Bronchial epithelial cell (primary cell): ENCODE results near the gene FBXW7. TPM values are rescaled to one million over a fixed set of nuclear protein-coding genes. Genes with fewer than 3 reads are reported as not detected.

Experiments
- DNase-seq: peaks from one replicate; pipeline ENCODE4 v3.0.0-alpha.2; 2010; ENCODE audit warnings: low read depth
- FAIRE-seq: peaks from 2 replicates; lab custom pipeline; 2011; peaks lifted over from hg19 to GRCh38; lab: Jason Lieb, UNC
- H3K27me3 ChIP-seq: 2 replicates; pipeline ENCODE4 v1.5.1; 2011; ENCODE audit warnings: low read length; ENCODE audit not compliant: control insufficient read depth, insufficient read depth
- H3K36me3 ChIP-seq: 2 replicates; pipeline ENCODE4 v1.5.1; 2011; ENCODE audit warnings: low read length; ENCODE audit not compliant: control insufficient read depth, insufficient read depth
- H3K4me3 ChIP-seq: 2 replicates; pipeline ENCODE4 v1.5.1; 2011; ENCODE audit warnings: mild to moderate bottlenecking, low read depth, low read length, control low read depth
- CTCF ChIP-seq: IDR thresholded peaks from 2 replicates; pipeline ENCODE4 v1.5.1; 2011; ENCODE audit warnings: mild to moderate bottlenecking, moderate library complexity, low read length, control low read depth, inconsistent platforms; ENCODE audit not compliant: insufficient read depth, severe bottlenecking
- total RNA-seq: library from RNA; depleted of rRNA; stranded (reverse); fragments of >200 nt; gene quantifications from 2 replicates; pipeline ENCODE4 v1.2.1, GENCODE V29; 2014

FBXW7 gene
- total RNA-seq, 1 donor from 2014 or later: 145 TPM

- Histone ChIP-seq H3K36me3 (no peaks in the 10 kb centered on the region), H3K27me3 (no peaks in the 10 kb centered on the region), H3K4me3 (no peak overlapping the region)
- DNase-seq (no peak), FAIRE-seq (no peak)
- TF ChIP-seq CTCF: no peak
Measured at GRCh38 chr4:152478461-152479237, 57.2 kb downstream of the FBXW7 start.

- Histone ChIP-seq H3K36me3 (no peaks in the 10 kb centered on the region), H3K27me3 (no peaks in the 10 kb centered on the region), H3K4me3 (no peak overlapping the region)
- no peak for FAIRE-seq
- no peak for DNase-seq
- no peak for TF ChIP-seq CTCF
Measured at GRCh38 chr4:152476796-152477195, 59.1 kb downstream of the FBXW7 start.

GRCh38 chr4:152471251-152471792 is 64.6 kb downstream of the FBXW7 start:
- no peak overlapping the region for H3K4me3 ChIP-seq
- H3K27me3 ChIP-seq: no peaks in the 10 kb centered on the region
- no peak for DNase-seq
- no peak for TF ChIP-seq CTCF
- no peak for FAIRE-seq
- no peaks in the 10 kb centered on the region for H3K36me3 ChIP-seq

- DNase-seq (no peak), FAIRE-seq (no peak)
- H3K4me3 ChIP-seq: no peak overlapping the region
- TF ChIP-seq CTCF: no peak
- H3K36me3 ChIP-seq: no peaks in the 10 kb centered on the region
- H3K27me3 ChIP-seq: no peaks in the 10 kb centered on the region
Measured at GRCh38 chr4:152468408-152468807, 67.5 kb downstream of the FBXW7 start.

- TF ChIP-seq CTCF: no peak
- Histone ChIP-seq H3K4me3 (no peak overlapping the region), H3K36me3 (no peaks in the 10 kb centered on the region), H3K27me3 (no peaks in the 10 kb centered on the region)
- FAIRE-seq (no peak), DNase-seq (no peak)
Measured at GRCh38 chr4:152467101-152467500, 68.8 kb downstream of the FBXW7 start.
